HCT116 (cell line): ENCODE measurements around the gene PPP1R27.

Experiments
- CEBPB ChIP-seq: IDR thresholded peaks from 2 replicates; pipeline ENCODE4 v1.6.1; 2012; ENCODE audit warnings: low read depth
- CTCF ChIP-seq, 3 experiments: fragments of 200-600 bp in 1 of 3; sonication (generic) in 1 of 3; IDR thresholded peaks in 2 of 3; conservative IDR thresholded peaks in 1 of 3; 2 replicates each; pipeline ENCODE4 v1.5.1; 2012 to 2017; ENCODE audit warnings: low read depth in 2 of 3, low read length in 2 of 3, antibody characterized with exemption in 1 of 3, borderline replicate concordance in 1 of 3, control low read depth in 1 of 3, mild to moderate bottlenecking in 1 of 3, mixed read lengths in 1 of 3, mixed run types in 1 of 3, moderate library complexity in 1 of 3; ENCODE audit not compliant: insufficient read depth in 1 of 3
- ELF1 ChIP-seq: IDR thresholded peaks from 2 replicates; pipeline ENCODE4 v1.6.1; 2012; ENCODE audit warnings: low read depth, borderline replicate concordance
- EZH2 ChIP-seq: fragments of 200-600 bp; sonication (generic); IDR thresholded peaks from 2 replicates; pipeline ENCODE4 v1.6.1; 2017; ENCODE audit warnings: antibody characterized with exemption, mixed run types
- POLR2A ChIP-seq: IDR thresholded peaks from 2 replicates; pipeline ENCODE4 v1.7.0; 2011; ENCODE audit warnings: borderline replicate concordance; ENCODE audit not compliant: insufficient read depth, insufficient read length; ENCODE audit errors: extremely low read depth
- RAD21 ChIP-seq: IDR thresholded peaks from 2 replicates; pipeline ENCODE4 v1.6.1; 2012; ENCODE audit warnings: low read depth, mild to moderate bottlenecking
- SIN3A ChIP-seq: IDR thresholded peaks from 2 replicates; pipeline ENCODE4 v1.6.1; 2012; ENCODE audit warnings: low read depth
- SP1 ChIP-seq: IDR thresholded peaks from 2 replicates; pipeline ENCODE4 v1.6.1; 2012; ENCODE audit warnings: low read depth
- ZBTB33 ChIP-seq: IDR thresholded peaks from 2 replicates; pipeline ENCODE4 v1.6.1; 2011; ENCODE audit warnings: mild to moderate bottlenecking, low read length, moderate library complexity; ENCODE audit not compliant: insufficient replicate concordance; ENCODE audit errors: extremely low read depth
- ZNF274 ChIP-seq: fragments of 200-500 bp; sonication (Bioruptor generic); IDR thresholded peaks from 2 replicates; pipeline ENCODE4 v1.6.1; 2014; ENCODE audit warnings: mild to moderate bottlenecking, low read depth, low read length, inconsistent platforms

GRCh38 chr17:81801327-81801726 is 33.5 kb downstream of the PPP1R27 start:
- TF ChIP-seq RAD21 (no peak), SP1 (no peak), CTCF (IDR thresholded peaks at IDR 0.05 in 2 of 3, conservative IDR thresholded peaks at IDR 0.05 in 1 of 3; ENCODE audit: borderline replicate concordance in 1 of 3, insufficient read depth in 1 of 3, low read depth in 2 of 3, low read length in 2 of 3) (no peak), EZH2 (no peak), ELF1 (no peak), ZNF274 (no peak), ZBTB33 (no peak), SIN3A (no peak), CEBPB (no peak), POLR2A (no peak)
